ENCODE results near the gene CTNNA2. TPM values are rescaled to one million over a fixed set of nuclear protein-coding genes. Genes with fewer than 3 reads are reported as not detected.

Gene CTNNA2
- total and polyA plus RNA-seq, 2 of the 8 experiments (the other 6 are each of a cell fraction or from before 2014, with no cell fraction given), result 3.9 to 9.0 TPM

- no peak overlapping the region for H3K4ac ChIP-seq (replicated peaks; ENCODE audit: insufficient read length, low read depth, low read length)
- H3K9me3 ChIP-seq (ENCODE audit: insufficient read depth in 2 of 2, low read depth in 1 of 2, low read length in 1 of 2), result no peaks in the 10 kb centered on the region
- no peaks in the 10 kb centered on the region for H3K36me3 ChIP-seq (ENCODE audit: control insufficient read depth in 2 of 4, insufficient read depth in 4 of 4, low read length in 3 of 4)
- no peak overlapping the region for H2BK5ac ChIP-seq (ENCODE audit: low read depth, low read length)
- DNase-seq (ENCODE audit: low read depth in 1 of 2, low spot score in 2 of 2), result no peak
- H3K4me3 ChIP-seq (ENCODE audit: extremely low read depth in 1 of 4, insufficient read depth in 2 of 4, low read depth in 3 of 4, low read length in 4 of 4), result no peak overlapping the region
- 85% methylated on average over 1 of the region's 1 CpG; no CpG with 5 or more reads in 1 of the 2 experiments for WGBS, 2 experiments (ENCODE audit: extremely low coverage in 1 of 2, insufficient coverage in 1 of 2, insufficient read length in 1 of 2, insufficient replicate concordance in 2 of 2, low coverage in 1 of 2, low lambda C conversion rate in 2 of 2, missing lambda C conversion rate in 1 of 2)
- ChIA-PET CTCF (ENCODE audit: partially characterized antibody) (no interaction called here), POLR2A (ENCODE audit: partially characterized antibody) (no interaction called here)
- H3K23me2 ChIP-seq (ENCODE audit: low read depth, low read length), result no peaks in the 10 kb centered on the region
- no peak overlapping the region for H4K8ac ChIP-seq (ENCODE audit: extremely low read depth, insufficient read depth, low read length)
- no peaks in the 10 kb centered on the region for H3K79me2 ChIP-seq (ENCODE audit: control insufficient read depth in 1 of 2, insufficient read depth in 2 of 2, low read length in 2 of 2)
- H4K20me1 ChIP-seq (replicated peaks in 1 of 2; ENCODE audit: control insufficient read depth in 1 of 2, insufficient read depth in 2 of 2, low read length in 2 of 2), result no peaks in the 10 kb centered on the region
- H2AK5ac ChIP-seq (ENCODE audit: low read depth, low read length), result no peak overlapping the region
- H2BK120ac ChIP-seq (replicated peaks; ENCODE audit: low read depth, low read length), result no peak overlapping the region
- no peak overlapping the region for H2BK12ac ChIP-seq (ENCODE audit: low read depth, low read length)
- no peak overlapping the region for H3K23ac ChIP-seq (ENCODE audit: insufficient read length)
- no peak overlapping the region for H3K56ac ChIP-seq (replicated peaks; ENCODE audit: insufficient read length, low read depth, low read length)
- no peak overlapping the region for H3K4me2 ChIP-seq (ENCODE audit: insufficient read depth in 1 of 2, low read depth in 2 of 2, low read length in 2 of 2)
- H3K9ac ChIP-seq (replicated peaks in 1 of 4; ENCODE audit: extremely low read depth in 1 of 4, low read depth in 3 of 4, low read length in 3 of 4), result no peak overlapping the region
- H3K79me1 ChIP-seq (ENCODE audit: low read depth, low read length), result no peaks in the 10 kb centered on the region
- no peak overlapping the region for H3K18ac ChIP-seq (ENCODE audit: extremely low read depth, low read length)
- no peak for FAIRE-seq
- H2AFZ ChIP-seq (ENCODE audit: low read length), result no peak overlapping the region
- H2BK20ac ChIP-seq (ENCODE audit: low read length), result no peak overlapping the region
- no peak overlapping the region for H4K91ac ChIP-seq (replicated peaks; ENCODE audit: insufficient read length, low read length)
- H4K5ac ChIP-seq (ENCODE audit: insufficient read length, low read depth, low read length), result no peak overlapping the region
- no peaks in the 10 kb centered on the region for H3K4me1 ChIP-seq (replicated peaks in 1 of 4; ENCODE audit: control insufficient read depth in 3 of 4, insufficient read depth in 4 of 4, low read length in 3 of 4)
- H3K27me3 ChIP-seq (replicated peaks in 1 of 4; ENCODE audit: control insufficient read depth in 3 of 4, extremely low read depth in 1 of 4, insufficient read depth in 3 of 4, low read length in 3 of 4), result no peaks in the 10 kb centered on the region
- H3K14ac ChIP-seq (ENCODE audit: insufficient read length), result no peak overlapping the region
- no peak overlapping the region for H2BK15ac ChIP-seq (ENCODE audit: low read length)
- H3K27ac ChIP-seq (ENCODE audit: low read depth, low read length), result no peak overlapping the region
- TF ChIP-seq, protein P1, sequence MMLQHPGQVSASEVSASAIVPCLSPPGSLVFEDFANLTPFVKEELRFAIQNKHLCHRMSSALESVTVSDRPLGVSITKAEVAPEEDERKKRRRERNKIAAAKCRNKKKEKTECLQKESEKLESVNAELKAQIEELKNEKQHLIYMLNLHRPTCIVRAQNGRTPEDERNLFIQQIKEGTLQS (IDR thresholded peaks at IDR 0.05; ENCODE audit: insufficient read depth, low read depth, low read length), result no peak
- TF ChIP-seq CTBP2 (IDR thresholded peaks at IDR 0.05; ENCODE audit: borderline replicate concordance, insufficient read depth, insufficient read length, low read length) (no peak), ZNF274 (IDR thresholded peaks at IDR 0.05; ENCODE audit: borderline replicate concordance, extremely low read depth, low read length) (no peak), HDAC2 (IDR thresholded peaks at IDR 0.05; ENCODE audit: borderline replicate concordance in 1 of 2, low read depth in 2 of 2, low read length in 2 of 2) (no peak)
Measured at GRCh38 chr2:80506563-80506962, 993.7 kb downstream of the CTNNA2 start.

Measured in H1 (cell line).